NCI-H2107 (cell line): Measurements from ENCODE around the gene MAP4K1.
A peak's percentile ranks its signal among the peaks of the same experiment; 100 is the strongest.
"Not testable (repeated sequence)": the region's sequence is repeated elsewhere in the genome, so short reads cannot be mapped to it uniquely, and the experiment has no call there.

ENCODE experiments used
- DNase-seq: peaks from one replicate; lab custom pipeline; 2025; lab: John Stamatoyannopoulos, UW

The MAP4K1 gene

GRCh38 chr19:38624822-38625221 is 7.1 kb upstream of the MAP4K1 start:
- no peak for DNase-seq

DNA sequence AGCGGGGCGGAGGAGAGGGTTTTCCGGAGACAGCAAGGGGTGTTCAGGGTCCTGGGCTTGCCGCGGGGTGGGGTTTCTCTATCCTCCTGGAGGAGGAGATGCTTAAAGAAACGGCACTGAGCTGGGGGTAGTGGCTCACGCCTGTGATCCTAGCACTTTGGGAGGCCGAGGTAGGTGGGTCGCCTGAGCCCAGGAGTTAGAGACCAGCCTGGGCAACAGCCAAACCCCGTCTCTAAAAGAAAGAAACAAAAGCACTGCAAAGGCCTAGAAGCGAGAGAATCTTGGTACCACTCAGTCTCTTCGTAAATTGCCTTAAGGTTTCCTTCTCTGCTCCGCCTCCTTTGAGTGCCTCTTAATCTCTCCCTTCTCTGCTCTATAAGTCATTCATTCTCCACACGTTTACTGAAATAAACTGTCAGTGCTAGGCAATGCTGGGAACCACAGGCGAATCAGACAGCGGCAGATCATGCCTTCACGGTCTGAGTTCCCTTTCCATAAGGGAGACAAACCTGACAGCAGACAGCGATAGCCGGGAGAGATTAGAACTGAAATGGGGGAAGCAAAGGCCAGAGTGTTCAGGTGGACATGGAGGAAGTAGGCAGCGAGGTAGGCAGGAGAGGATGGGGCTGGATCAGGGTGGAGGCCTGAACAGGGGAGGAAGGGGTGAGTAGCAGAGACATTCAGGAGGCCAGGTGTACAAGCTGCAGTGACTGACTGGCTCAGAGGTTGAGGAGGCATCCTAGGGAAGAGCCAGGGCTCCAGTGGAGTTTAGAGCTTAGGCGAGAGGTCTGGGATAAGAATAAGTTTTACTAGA is 1.8 kb upstream of the MAP4K1 start:
- DNase-seq: no peak

- peak; percentile 92 for DNase-seq
Measured at GRCh38 chr19:38618590-38619360, 1.0 kb upstream of the MAP4K1 start, which contains the start of gene EIF3K. TSS of gene EIF3K (plus strand) at chr19:38619188. CDS start at chr19:38619269, 81 bp downstream.

- DNase-seq: no peak
Measured at GRCh38 chr19:38617283-38617763, 430 bp downstream of the MAP4K1 start.

DNA sequence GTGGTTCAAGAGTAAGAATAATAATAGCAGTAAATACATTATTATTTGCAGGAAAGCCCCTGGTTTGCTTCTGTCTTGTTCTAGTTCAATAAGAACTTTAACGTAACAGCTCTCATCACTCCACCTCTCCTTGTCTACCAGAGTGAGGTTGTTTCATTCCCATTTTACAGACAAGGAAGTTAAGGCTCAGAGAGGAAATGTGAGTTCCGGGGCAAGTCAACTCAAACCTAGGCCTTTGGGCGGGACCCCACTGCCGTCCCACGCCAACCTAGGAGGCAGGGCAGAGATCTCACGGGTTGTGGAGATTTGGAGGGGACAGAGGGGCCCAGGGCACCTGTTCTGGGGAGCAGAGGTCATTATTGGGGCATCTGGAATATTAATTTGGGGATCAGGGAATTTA is 1.5 kb downstream of the MAP4K1 start:
- no peak for DNase-seq

- DNase-seq: no peak
Measured at GRCh38 chr19:38615007-38615581, 2.7 kb downstream of the MAP4K1 start.

- DNase-seq: no peak
Measured at GRCh38 chr19:38614289-38614688, 3.5 kb downstream of the MAP4K1 start.

GRCh38 chr19:38606131-38606530 is 11.6 kb downstream of the MAP4K1 start:
- no peak for DNase-seq

DNA sequence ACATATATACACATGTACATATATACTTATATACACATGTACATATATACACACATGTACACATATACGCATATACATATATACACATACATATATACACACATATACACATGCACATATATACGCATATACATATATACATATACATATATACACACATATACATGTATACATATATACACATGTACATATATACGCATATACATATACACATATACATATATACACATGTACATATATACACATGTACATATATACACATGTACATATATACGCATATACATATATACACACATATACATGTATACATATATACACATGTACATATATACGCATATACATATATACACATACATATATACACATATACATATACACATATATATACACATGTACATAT is 14.9 kb downstream of the MAP4K1 start:
- DNase-seq: not testable (repeated sequence)

- DNase-seq: no peak
Measured at GRCh38 chr19:38599722-38600121, 18.0 kb downstream of the MAP4K1 start.

DNA sequence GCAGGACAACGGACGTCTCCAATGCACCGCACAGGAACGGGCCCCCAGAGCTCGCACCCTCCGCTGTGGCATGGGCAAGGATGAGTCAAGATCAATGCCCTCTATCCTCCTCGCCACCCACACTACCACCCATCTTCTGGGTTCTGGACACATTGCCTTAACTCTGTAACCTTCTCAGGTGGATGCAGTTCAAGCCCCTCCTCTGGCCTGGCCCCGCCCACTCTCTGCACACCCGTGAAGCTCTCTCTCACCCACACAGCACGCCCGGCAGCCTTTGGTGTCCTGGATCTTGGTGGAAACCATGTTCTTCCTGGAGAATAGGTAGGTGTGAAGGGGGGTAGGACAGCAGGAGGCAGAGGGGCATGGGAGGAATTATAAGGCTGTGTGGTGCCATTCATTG is 20.7 kb downstream of the MAP4K1 start:
- no peak for DNase-seq

DNA sequence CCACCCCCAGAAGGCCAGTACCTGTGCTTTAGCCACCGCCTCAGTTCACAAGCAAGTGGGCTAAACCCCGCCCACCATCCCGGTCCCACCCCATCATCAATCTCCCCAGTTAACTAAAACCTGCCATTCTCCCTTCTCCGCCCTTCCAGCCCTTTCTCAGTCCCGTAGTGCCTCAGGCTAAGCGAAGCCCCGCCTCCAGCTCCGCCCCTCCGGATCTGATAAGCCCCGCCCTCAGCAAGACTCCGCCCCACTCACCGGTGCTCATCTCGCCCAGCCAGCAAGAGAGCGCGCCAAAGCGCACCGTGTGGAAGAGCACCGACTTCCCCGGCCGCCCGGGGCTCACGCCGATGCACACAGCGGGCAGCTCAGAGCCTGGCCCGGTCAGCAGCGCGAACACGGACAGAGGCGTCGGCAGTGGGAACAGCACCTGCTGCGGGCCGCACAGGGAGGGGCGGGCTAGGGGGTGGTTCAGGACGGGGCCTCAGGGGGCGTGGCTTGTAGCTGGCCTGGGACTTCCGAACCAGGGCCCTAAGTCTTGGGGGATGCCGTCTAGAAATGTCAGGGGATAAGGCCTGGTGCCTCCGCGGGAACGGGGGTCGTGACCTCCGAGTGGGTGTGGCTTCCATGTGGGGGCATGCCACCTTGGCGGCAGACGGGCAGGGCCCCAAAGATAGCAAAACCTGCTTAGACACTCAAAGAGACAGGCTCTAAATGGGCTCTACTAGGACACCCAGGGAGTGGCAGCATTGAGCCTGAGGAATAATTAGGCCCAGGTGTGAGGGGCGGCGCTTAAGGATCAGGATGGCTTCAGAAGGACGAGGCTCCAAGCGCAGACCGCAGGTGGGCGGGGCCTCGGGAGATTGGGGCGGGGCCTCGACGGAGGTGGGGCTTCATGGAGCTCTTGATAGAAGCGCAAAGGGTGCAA is 21.4 kb downstream of the MAP4K1 start:
- DNase-seq: peak; percentile 30

GRCh38 chr19:38592940-38593339 is 24.8 kb downstream of the MAP4K1 start:
- DNase-seq: no peak

DNA sequence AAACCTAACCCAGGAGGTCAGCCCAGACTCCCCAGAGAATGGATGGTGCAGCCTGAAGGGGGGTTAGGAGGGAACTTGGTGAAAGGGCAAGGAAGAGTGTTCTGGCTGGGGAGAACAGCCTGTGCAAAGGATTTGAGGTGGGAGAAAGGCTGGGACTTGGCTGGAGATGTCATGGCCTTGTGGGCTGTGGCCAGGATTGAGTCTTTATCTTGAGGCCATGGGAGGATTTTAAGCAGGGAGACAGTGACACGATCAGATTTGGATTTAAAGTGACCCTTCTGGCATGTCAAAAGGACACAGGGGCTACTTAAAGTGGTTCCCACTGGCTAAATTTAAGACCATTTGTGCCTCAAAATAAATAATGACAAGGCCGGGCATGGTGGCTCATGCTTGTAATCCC is 29.7 kb downstream of the MAP4K1 start:
- DNase-seq: no peak

- no peak for DNase-seq
Measured at GRCh38 chr19:38587562-38587961, 30.2 kb downstream of the MAP4K1 start.

DNA sequence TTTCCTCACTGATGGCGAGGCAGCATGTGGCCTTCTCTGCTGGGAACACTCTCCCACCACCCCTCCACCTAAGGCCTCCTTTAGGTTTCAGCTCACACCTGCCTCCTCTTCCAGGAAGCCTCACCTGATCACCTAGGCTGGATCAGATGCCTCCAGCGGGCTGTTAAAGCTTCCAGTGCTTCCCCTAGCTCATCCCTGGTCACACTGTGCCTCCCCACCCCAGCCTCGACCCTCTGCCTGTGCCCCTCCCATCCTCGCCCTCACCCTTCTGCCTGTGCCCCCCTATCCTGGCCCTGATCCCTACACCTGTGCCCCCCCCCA is 33.8 kb downstream of the MAP4K1 start:
- no peak for DNase-seq

DNA sequence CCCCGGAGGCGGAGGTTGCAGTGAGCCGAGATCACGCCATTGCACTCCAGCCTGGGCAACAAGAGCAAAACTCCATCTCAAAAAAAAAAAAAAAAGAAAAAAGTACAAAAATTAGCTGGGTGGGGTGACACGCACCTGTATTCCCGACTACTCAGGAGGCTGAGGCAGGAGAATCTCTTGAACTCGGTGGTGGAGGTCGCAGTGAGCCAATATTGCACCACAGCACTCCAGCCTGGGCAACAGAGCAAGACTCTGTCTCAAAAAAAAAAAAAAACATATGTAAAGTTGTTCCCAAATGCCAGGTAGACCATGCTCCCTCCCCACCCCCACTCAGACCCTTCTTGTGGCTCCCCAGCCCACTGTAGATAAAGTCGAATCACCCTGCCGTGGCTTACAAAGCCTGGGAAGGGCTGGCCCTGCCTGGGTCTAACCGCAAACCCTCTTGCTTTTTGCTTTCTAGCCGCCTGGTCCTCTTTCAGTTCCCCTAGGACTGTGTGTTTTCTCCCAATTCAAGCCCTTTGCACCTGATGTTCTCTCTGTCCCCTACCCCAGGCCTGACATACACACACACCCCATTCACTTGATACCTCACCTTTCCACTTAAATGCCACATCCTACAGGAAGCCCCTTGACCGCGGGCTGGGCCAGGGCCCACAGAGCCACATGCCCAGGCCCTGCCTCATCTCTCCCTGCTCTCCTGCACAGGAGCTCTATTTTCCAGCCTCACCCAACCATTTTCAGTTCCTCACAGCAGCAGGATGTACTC is 34.4 kb downstream of the MAP4K1 start:
- no peak for DNase-seq

DNA sequence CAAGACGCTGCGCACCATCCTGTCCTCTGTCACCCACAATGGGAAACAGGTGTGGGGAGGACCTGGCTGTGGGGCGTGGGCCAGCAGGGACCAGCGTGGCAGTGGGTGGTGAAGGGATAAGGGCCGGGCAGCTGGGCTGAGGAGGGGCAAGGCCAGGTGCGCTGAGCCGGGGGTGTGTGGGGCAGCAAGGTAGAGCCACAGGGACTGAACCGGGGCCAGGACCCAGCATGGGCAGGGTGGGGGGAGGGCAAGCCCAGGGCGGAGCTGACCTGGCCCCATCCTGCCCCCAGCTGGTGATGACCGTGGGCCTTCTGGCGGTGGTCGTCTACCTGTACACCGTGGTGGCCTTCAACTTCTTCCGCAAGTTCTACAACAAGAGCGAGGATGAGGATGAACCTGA is 37.7 kb downstream of the MAP4K1 start:
- DNase-seq: no peak

DNA sequence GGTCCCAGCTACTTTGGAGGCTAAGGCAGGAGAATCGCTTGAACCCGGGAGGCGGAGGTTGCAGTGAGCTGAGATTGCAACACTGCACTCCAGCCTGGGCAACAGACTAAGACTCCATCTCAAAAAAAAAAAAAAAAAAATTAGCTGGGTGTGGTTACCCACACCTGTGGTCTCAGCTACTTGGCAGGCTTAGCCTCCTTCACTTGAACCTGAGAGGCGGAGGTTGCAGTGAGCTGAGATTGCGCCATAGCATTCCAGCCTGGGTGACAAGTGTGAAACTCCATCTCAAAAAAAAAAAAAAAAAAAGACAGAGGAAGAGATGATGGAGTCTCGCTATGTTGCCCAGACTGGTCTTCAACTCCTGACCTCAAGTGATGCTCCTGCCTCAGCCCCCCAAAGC is 38.4 kb downstream of the MAP4K1 start:
- DNase-seq: not testable (repeated sequence)

- no peak for DNase-seq
Measured at GRCh38 chr19:38577826-38578225, 39.9 kb downstream of the MAP4K1 start.

DNA sequence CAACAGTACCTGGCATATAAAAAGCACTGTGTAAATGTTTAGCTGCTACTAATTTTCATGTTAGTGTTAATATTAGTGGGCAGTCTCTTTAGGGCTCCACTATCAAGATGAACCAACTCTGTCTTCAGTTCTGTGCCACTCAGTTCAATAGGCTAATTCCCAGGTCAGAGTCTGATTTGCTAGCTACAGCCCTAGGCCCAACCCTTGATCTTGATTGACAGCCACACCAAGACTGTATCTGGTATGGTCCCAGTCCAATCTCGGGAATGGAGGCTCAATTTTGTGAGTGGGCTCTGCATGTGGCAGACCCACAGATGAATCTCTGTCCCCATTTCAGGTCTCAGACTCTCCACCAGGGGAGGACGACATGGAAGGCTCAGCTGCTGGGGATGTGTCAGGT is 46.1 kb downstream of the MAP4K1 start:
- DNase-seq: no peak
